RPMI8226 (cell line): ENCODE measurements around the gene EPHA5.

Source experiments
- DNase-seq: peaks from one replicate; pipeline ENCODE4 v3.0.0-alpha.2; 2015

EPHA5 gene

DNA sequence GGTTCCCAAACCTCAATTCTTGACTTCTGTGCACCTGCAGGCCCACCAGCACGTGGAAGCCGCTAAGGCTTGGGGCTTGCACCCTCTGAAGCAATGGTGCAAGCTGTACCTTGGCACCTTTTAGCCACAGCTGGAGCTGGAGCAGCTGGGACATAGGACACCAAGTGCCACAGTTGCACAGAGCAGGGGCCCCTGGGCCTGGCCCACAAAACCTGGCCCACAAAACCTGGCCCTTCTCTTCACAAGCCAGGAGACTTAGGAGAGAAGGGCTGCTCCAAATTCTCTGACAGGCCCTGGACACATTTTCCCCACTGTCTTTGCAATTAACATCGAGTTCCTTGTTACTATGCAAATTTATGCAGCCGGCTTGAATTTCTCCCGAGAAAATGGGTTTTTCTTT, 197.8 kb downstream of the EPHA5 start:
- DNase-seq: no peak

GRCh38 chr4:65467068-65467680, 203.1 kb downstream of the EPHA5 start:
- DNase-seq: no peak

DNA sequence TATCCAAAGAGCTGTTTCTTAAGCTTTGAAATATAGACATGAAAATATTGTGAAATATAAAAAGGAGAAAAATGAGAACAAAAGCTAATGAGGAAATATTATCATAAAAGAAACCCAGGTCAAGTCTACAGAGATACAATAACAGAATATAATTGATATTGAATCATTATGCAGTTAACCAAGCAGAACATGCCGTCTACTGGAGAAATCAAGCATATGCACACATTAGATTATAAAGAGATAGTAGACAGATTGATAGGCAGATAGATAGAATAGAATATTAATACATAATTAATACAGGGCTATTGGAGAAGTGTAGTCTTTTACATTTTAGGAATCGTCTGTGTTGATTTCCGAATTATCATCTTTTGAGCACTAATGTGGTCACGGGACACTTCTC, 208.5 kb downstream of the EPHA5 start:
- no peak for DNase-seq

- DNase-seq: no peak
These were observed 213.3 kb downstream of the EPHA5 start for GRCh38 chr4:65457011-65457410.

DNA sequence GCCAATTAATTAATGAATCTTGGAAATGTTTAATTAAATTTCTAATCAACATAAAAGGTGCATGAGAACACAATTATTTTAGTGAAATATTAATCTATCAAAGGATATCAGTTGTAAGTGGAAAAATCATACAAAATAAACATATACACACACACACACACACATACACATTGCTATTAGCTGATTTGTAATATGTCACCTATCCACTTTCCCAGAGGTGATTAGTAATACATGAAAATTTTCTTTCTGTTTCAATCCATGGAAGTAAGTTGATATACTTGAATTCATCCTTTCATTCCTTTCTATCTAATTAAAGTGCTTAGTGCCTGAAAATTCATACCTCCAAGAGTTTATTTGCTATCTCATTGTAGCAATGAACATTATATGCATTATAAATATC, 213.7 kb downstream of the EPHA5 start:
- no peak for DNase-seq

DNA sequence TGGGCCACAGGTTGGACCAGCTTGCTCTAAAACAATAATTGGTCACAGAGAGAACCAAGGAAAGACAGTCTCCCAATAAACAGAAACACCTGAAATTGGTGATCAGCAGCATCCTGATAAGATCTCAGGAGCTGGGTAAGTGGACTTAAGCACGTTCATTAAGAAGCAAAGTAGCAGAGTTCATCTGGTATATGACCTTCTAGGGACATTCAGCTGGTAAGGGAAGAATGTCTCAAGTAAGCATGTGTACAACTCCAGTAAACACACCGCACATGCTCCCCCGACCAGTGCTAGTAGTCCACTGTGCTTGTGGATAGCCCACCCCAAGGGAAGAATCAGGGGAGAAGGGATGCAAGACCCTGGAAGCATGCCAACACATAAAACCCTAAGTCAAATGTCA, 216.9 kb downstream of the EPHA5 start:
- DNase-seq: no peak

DNA sequence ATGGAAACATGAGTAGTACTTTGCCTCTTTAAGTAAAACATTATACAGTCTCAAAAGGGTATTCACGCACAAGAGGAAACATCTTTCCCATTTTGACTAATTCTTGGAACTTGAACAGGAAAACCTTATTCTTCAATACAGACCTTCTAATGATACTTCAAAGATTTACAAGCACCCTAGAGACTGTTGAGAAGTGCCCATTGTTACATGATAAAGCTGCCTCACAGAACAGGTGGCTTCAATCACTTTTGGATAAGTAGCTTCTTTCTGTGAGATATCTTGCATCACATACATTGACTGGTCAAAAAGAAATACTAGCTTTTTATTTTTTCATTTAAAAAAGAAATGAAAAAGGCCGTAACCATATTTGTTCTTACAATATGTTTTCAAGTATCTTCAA, 219.4 kb downstream of the EPHA5 start:
- DNase-seq: no peak

DNA sequence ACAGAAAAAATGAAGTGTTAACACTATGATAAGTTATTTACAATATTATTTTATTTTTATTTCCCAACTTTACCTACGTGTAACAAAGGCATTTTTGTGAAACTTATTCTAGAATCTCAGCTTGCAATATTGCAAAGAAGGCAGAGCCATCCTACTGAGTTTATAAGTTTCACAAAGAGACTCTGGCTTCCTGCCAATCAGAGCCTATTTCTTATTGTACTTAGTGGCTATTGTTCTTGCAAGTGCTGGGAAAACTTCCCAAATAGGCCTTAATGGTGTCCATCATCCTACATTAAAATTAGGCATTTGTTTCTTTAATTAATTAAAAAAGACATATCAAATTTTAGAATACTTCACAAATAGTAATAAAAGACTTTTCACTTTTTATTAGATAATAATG, 233.2 kb downstream of the EPHA5 start:
- peak; percentile 22 for DNase-seq

DNA sequence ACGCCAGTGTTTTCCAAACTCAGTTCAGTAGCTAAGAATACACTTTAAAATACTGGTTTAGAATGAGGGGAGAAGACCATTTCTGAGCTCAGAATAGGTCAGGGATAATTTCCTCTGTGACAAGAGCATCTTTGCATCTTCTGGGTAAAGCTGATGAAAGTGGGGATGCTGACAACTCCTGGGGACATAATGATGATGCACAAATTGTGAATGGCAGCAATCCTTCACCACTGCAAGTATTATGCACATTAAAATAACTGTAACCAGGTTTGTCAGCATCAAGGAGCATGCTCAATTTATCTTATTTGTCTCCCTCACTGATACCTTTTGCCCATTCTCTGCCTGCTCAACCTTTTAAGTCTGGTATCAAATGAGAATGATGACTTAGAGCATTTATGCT, 248.2 kb downstream of the EPHA5 start:
- no peak for DNase-seq

- no peak for DNase-seq
These were observed 250.3 kb downstream of the EPHA5 start for GRCh38 chr4:65420036-65420435.

DNA sequence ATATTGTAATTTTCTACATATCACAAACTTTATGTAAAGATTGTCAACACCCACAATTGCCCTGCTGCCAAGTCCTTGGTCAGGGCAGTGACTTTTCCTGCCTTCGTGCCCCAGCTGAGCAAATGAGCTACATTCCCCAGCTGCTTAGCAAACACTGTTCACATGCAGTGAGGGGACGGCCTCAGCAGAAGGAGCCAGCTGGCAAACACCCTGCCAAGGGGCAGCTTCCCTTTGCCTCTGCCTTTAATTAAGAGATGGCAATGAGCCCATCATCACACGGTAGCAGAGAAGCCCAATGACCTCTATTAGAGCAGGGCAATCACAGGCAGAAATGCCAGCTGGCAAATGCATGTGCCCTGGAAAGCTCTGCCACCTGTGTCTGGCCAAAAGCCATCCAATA, 253.4 kb downstream of the EPHA5 start:
- peak; percentile 87 for DNase-seq

DNA sequence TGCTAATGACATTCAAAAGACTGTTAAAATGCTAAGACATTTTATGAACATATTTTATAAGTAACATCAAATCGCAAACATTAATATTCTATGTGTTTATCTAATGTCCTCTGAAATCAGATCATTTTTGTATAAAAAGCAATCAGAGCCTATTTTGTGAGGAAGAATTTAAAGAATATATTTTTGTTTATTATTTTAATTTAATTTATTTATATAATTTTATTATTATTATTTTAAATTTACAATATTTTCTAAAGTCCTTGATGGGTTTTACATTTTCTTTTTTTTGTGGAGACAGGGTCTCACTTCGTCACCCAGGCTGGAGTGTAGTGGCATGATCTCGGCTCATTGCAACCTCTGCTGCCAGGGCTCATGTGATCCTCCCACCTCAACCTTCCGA, 262.8 kb downstream of the EPHA5 start:
- DNase-seq: no peak

- DNase-seq: no peak
These were observed 269.2 kb downstream of the EPHA5 start for GRCh38 chr4:65401083-65401482.

DNA sequence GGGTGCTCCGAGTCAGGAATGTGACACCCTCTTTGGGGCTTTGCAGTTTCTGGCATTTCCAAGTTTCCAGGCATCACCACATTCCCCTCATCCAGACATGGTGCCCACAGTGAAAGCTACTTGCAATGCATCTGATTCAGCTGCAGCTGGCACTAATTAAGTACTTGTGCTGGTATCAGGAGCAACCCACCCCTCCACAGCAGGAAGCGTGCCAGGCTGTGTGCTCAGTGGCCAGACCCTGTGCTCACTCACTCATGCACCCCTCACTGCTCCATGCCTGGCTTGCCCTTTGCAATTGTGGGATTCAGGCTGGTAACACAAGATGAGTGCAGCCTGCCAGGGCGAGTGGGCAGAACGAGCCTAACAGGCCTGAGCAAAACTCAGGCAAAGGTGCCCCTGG, 271.2 kb downstream of the EPHA5 start:
- DNase-seq: no peak

DNA sequence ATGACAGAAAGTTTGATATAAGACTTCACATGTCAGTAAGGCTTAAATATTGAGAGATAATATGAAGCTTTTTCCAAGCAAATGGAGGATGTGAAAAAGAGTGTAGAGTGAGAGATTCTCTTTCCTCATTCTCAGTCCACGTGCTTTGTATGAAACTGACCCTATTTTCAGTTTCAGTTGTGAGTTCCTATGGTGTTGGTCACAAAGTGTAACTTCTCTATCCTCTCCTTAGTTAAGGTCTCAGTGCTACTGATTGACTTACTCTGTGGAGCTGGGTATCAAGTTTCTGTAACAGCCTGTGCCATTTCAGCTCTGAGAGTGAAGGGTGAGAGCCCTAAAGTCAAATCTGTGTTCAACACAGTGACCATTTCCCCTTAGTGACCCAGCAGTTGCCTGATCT, 277.2 kb downstream of the EPHA5 start:
- peak; percentile 19 for DNase-seq

- no peak for DNase-seq
These were observed 277.8 kb downstream of the EPHA5 start for GRCh38 chr4:65392488-65392887.

GRCh38 chr4:65391814-65392213, 278.5 kb downstream of the EPHA5 start:
- DNase-seq: no peak

DNA sequence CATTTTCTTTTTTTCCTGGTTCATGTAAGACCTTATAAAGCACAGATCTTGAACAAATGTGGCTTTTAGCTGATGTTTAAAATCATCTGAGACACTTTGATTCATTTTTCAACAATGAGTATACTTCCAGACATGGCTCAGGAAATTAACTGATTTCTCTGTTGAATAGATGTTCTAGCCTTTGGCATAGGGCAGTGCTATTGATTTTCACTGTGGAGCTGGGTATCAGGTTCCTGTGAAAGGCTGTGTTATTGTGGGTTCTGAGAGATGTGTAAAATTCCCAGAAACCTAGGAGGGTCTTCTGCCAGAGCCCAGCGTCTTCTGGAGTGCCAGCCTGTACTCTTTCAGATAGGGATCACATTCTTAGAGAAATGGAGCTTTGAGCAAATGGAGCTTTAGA, 278.9 kb downstream of the EPHA5 start:
- no peak for DNase-seq

- DNase-seq: no peak
These were observed 283.4 kb downstream of the EPHA5 start for GRCh38 chr4:65386927-65387326.

DNA sequence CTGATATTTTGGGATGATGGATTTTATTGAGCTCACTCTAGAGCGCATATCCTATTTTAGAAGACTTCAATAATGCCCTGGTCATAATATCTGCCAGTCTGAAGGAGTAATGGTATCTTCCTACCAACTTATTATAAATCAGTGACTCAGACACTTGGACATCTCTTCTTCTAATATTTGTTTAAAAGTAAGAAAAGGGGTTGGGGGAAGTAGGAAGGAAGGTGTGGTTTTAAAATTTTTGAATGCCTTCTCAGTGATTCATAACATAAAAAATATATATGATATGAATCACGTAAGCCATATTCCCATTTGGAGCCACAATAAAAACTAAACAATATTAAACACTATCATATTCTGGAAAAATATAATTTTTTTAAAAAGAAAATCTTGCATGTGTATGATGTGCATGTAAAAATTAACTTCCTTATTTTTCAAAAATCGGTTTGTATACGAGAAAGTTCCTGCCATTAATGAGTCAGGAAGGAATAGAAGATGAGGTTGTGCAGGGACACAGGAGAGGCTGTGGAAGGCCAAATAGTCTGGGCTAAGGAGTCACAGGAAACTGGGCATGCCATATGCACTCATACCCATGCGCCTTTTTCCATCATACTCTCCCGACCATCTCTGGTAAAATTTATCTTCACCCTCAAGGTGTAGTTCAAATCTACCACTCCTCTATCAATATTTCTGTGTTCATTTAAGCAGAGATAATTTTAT, 286.5 kb downstream of the EPHA5 start:
- DNase-seq: no peak

- DNase-seq: no peak
These were observed 288.6 kb downstream of the EPHA5 start for GRCh38 chr4:65381648-65382047.

DNA sequence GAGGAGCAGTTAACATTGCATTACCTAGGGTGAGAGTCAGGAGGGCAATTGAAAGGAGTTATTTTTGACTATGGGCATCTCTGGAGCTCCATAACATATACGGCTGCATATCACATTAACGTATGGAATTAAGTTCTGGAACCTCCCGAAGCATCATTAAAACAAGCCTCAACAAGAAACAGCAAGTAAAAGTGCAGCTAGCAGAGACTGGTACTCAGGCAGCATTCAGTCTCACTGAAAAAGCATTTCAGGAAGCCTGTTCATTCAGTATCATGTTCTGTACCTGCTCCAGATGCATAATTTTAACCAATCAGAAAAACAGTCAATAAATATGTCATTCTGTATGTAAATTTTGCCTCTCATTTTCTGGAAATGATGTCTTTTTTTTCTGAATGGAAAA, 299.6 kb downstream of the EPHA5 start:
- DNase-seq: no peak

DNA sequence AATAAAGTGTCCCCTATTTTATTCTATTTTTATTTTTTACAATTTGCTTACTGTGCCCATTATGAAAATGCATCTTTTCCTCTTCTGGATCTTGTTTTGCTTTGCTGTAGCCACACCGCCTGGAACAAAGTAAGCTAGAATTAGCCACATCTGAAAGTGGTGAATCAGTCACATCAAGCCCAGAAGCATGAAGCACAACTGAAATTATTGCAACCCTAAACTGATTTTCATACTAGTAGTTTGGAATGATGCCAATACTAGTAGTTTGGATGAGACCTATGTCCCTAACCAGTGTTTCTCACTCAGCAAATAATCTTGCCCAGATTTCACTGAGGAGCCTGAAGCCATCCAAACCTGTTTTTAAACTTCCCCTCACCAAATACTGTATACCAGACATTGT, 303.0 kb downstream of the EPHA5 start:
- peak; percentile 68 for DNase-seq

GRCh38 chr4:65358914-65359313, 311.4 kb downstream of the EPHA5 start:
- no peak for DNase-seq

DNA sequence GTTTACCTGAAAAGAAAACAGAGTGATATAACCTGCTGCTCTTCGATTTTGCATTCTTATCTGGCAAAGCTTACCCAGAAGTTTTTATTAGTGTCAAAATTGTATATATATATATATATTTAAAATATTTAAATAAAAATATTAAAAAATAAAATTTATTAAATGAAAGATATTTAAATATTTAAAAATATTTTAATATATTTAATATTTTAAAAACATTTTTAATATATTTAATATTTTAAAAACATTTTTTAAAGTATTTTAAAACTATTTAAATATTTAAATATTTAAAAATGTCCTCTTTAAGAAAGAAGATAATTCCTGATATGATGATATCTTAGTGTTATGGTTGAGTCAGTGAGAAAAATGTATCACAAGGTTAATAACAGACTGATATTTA, 317.2 kb downstream of the EPHA5 start:
- DNase-seq: no peak
